HG03439 (cell line): Measurements from ENCODE around the gene TOR4A.

Experiments used
- ATAC-seq: cut with Tn5 transposase; IDR thresholded peaks from one replicate; pipeline ENCODE4 v1.9.1; 2021; ENCODE audit warnings: mild to moderate bottlenecking, moderate library complexity; ENCODE audit not compliant: unreplicated experiment

Gene TOR4A

DNA sequence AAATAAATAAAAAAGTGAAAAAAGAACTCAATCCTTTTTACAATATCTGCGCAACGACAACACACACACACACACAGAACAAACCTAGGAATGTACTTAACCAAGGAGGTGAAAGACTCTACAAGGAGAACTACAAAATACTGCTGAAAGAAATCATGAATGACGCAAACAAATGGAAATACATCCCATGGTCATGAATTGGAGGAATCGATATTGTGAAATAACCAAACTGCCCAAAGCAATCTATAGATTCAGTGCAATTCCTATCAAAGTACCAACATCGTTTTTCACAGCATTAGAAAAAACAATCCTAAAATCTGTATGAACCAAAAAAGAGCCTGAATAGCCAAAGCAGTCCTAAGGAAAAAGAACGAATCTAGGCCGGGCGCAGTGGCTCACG, 54.4 kb downstream of the TOR4A start:
- no peak for ATAC-seq
